Stimulated activated CD4-positive, alpha-beta T cell treated with anti-CD3 and anti-CD28 coated beads, Interleukin-2, amount 100 ng/mL, for 48 hours (primary cell): ENCODE results near the gene TCP11.

Experiments
- DNase-seq, 2 donors: peaks; one replicate each; pipeline ENCODE4 v3.0.0-alpha.2; 2020

Gene TCP11

GRCh38 chr6:35078896-35079295 lies 62.2 kb downstream of the TCP11 start:
- no peak for DNase-seq

GRCh38 chr6:35078226-35078850 lies 62.8 kb downstream of the TCP11 start:
- DNase-seq, result no peak

DNA sequence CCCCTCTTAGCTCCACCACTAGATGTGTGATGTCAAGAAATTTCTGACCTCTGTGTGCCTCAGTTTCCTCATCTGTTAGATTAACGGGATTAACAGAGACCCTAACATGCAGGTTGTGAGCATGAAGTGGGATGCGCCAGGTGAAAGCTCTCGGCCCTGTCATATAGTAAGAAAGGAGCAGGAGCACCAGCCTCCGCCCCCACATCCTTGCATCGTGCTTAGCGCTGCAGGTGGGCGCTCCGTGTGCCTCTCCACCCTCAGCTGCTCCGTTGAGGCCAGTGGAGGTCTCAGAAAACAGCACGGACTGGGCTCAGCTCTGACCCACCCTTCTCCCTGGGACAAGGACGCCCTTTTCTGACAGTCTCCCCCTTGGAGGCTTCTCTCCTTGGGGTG lies 63.4 kb downstream of the TCP11 start:
- DNase-seq, result no peak

DNA sequence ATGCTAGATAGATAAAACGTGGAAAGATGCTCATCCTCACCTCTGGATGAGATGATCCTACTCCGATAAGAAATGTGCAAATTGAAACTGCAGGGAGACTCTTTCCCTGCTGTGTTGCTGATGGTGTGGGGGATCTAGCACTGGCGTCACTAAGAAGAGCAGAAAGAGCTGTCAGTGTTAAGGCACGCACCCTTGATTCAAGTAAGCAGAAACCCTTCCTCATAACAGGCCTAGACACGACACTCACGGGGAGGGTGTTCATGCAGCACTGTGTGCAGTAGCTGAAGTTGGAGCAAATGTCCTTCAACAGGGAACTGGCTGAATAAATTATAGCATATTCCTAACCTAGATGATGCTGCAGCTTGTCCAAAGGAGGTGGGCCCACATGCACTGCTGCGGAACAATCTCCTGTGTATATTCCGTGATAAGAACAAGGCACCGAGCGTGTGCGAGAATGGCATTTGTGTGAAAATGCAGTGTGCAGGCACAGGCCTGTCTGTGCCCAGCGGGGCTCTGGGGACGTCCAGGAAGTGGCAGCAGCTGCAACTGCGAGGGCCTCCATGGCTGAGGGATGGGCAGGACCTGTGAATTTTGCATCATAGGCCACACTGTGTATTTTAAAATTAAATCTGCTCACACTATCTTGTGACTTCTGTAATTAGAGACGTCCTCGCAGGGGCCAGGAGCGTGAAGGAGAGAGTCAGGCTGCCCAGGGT lies 64.0 kb downstream of the TCP11 start:
- no peak for DNase-seq

DNA sequence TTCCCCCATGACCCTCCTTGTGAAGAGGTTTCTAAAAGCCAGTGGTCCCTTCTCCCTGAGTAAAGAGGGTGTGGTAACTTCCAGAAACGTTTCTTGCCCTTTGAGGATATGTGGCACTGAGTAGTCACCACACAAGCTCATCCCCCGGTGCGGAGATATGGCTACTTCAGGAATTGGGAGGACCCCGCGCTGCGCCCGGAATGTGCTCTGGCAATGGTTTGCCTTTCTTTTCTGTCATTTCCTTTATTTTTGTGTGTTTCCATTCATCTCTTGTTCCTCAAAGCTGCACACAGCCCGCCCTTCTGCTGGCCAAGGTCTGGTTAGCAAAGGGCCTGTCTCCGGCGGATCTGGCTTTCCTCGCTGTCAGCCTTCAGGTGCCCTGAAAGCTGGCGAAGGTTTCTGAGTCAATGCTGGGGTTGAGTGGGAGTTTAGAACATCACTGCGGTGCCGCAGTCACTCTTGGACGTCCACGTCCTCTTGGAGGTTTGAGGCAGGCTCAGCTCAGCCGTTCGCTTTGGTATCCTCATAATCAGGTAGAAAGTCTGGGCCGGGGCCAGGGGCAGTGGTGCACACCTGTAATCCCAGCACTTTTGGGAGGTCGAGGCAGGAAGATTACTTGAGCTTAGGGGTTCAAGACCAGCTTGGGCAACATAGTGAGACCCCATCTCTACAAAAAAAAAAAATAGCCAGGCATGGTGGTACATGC lies 67.2 kb downstream of the TCP11 start:
- no peak for DNase-seq

- no peak for DNase-seq
Observed at GRCh38 chr6:35073211-35073610, 67.9 kb downstream of the TCP11 start.

DNA sequence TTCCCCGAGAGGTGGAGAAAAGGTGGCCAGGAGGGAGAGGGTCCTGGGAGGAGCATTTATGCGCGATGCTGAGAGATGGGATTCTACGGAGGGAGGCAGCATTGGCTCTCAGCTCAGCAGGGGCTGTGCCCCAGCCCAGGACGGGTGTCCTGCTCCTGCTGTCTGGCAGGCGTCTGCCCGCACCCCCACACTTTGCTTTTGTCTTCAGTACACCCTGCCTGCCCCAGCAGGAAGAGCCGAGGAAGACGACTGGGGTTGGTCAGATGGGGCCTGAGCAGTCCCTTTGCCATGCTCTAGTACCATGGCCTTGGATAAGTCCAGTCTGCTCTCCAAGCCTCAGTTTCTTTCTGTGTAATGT lies 68.5 kb downstream of the TCP11 start:
- no peak for DNase-seq

DNA sequence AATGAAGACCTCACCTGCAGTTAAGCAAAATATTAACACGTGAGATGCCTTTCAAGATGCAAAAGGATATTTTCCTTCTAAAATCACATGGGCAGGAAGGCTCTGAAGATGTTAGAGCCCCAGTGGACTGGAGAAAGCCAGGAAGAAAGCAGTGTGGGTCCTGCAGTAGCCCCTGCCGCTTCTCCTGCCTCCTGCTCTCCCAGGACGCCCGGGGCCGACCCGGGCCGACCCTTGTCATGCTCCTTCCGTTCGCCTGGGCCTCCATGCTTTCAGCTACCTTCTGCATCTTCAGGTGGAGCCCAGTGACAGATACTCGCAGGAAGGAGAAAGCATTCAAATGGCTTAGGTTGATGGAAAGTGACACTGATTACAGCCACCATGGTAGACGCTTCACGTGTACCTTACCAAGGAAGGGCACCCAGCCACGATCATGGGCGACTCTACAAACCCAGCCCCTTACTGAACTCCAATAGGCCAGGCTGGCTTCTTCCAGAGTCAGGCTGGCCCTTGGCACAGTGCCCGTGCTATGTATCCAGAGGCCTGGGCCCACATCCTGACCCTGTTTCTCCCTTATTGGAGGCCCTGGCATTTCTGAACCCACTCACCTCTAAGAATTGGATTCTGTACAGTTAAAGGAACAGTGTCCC lies 69.0 kb downstream of the TCP11 start:
- DNase-seq, result no peak

DNA sequence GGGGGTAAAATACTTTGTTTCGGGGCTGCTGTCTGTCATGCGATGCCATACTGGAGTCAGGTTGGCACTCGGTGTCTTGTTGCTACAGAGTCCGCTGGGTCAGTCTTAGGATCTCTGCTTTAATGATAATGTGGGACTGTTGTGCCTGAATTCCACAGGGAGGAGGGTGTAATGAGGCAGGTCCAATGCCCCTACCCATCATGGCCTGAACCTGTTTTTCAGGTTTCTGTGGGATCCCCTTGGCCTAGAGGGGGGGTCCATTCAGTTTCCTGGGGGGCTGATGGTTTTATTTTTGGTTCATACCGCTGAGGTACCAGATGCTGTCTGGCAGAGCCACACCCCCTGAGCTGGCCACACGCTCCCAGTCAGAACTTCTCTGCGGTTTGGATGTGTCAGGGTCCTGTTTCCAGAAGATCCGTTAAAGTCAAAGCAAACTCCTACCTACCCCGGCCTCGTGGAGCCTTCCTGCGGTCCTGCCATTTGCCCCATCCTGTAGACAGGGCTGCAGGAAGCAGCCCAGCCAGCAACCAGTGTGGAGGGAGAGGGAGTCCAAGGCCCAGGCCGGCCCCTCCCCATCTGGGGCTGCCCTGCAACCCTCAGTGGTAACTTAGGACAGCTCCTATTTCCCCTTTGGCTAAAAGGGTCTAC lies 69.7 kb downstream of the TCP11 start:
- DNase-seq, result no peak

DNA sequence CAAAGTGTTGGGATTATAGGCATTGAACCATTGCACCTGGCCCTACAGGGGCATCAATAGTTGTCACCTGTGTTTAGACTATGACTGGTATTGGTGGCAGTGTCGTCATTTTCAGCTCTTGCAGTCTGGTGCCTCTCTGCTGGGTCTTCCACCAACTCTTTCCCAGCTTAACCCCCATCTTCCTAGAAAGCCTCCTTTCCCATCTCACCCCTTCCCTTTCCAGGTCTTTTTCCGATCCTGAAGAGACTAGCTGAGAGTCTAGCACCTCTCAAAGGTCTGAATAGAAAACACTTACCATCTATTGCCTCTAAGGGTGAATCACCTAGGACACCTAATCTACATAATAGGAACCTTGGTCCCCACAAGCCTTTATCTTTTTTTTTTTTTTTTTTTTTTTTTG lies 71.0 kb downstream of the TCP11 start:
- DNase-seq, result no peak

DNA sequence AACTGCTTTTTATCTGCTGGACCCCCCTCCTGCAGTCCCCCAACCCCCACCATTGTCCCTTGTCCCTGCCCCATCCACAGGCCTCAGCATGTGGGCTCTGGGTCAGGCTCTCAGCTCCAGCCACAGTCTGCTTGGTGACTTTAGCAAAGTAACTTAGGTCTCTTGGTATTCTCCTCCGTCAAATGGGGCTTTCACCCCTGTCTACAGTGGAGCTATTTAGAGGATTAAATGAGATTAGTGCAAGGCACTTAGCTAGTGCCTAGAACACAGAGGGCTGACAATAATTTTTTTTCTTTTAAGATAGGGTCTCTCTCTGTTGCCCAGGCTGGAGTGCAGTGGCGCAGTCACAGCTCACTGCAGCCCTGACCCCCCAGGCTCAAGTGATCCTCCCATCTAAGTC lies 71.9 kb downstream of the TCP11 start:
- DNase-seq, result no peak

DNA sequence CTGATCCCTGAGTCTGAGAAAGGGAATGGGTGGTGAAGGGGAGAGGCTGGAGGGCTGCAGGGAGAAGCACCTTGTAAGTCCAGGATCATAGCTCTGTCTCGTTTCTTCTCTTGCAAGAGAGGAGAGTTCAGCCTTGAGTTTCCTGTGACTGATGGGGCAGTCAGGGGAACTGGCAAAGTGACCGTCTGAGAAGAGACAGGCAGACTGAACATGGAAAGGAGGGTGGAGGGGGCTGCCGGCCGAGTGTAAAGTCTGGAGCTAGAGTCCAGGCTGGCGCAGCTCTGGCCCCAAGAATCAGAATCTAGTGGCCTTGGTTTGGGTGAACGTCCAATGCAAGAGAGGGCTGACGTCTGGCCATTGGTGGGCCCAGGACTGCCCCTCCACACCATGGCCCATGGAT lies 72.5 kb downstream of the TCP11 start:
- no peak for DNase-seq

GRCh38 chr6:35068206-35068605 lies 72.9 kb downstream of the TCP11 start:
- no peak for DNase-seq
